Bone marrow (tissue), 2 donors: ENCODE measurements around the gene SLC49A3.

Experiments
- DNase-seq, 2 donors: peaks; one replicate each; lab custom pipeline; 2025; lab: John Stamatoyannopoulos, UW

Gene SLC49A3

GRCh38 chr4:633406-633805, 55.5 kb downstream of the SLC49A3 start:
- DNase-seq: no peak

- no peak for DNase-seq
Observed at GRCh38 chr4:632926-633325, 56.0 kb downstream of the SLC49A3 start.

DNA sequence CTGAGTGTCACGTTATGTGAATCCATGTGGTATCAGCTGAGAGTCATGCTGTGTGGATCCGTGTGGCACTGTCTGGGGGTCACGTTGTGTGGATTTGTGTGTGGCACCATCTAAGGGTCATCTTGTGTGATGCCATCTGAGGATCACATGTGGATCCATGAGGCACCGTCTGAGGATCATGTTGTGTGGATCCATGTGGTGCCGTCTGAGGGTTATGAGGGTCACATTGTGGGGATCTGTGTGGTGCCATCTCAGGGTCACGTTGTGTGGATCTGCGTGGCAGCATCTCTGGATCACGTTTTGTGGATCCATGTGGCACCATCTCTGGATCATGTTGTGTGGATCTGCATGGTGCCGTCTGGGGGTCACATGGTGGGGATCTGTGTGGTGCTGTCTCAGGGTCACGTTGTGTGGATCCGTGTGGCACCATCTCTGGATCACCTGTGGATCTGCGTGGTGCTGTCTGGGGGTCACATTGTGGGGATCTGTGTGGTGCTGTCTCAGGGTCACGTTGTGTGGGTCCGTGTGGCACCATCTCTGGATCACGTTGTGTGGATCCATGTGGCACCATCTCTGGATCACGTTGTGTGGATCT, 56.7 kb downstream of the SLC49A3 start:
- no peak for DNase-seq
